Measurements from ENCODE around the gene SLC20A1.

DNA sequence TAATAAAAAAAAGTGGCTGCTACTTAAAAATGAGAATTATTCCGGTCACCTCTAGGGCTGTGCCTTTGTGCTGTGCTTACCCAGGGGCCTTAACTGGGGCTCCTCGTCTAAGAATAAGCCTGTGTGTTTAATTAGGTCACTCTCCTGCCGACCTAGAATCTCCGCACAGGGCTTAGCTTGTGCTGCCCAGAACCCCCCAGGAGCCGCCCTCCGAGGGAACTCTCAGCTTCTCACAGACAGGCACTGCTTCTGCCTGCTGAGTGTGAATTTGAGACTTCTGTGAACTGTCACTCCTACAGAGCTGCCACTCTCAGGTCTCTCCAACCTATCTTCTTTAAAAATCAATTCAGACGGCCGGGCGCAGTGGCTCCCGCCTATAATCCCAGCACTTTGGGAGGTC is 63.2 kb downstream of the SLC20A1 start:
- TF ChIP-seq, protein P1, sequence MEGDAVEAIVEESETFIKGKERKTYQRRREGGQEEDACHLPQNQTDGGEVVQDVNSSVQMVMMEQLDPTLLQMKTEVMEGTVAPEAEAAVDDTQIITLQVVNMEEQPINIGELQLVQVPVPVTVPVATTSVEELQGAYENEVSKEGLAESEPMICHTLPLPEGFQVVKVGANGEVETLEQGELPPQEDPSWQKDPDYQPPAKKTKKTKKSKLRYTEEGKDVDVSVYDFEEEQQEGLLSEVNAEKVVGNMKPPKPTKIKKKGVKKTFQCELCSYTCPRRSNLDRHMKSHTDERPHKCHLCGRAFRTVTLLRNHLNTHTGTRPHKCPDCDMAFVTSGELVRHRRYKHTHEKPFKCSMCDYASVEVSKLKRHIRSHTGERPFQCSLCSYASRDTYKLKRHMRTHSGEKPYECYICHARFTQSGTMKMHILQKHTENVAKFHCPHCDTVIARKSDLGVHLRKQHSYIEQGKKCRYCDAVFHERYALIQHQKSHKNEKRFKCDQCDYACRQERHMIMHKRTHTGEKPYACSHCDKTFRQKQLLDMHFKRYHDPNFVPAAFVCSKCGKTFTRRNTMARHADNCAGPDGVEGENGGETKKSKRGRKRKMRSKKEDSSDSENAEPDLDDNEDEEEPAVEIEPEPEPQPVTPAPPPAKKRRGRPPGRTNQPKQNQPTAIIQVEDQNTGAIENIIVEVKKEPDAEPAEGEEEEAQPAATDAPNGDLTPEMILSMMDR (IDR thresholded peaks at IDR 0.05; ENCODE audit: low read length), result no peak
- TF ChIP-seq EZH2 (IDR thresholded peaks at IDR 0.05; ENCODE audit: borderline replicate concordance, low read length), result no peak

Measured in OCI-LY1 (cell line).